NT2/D1 (cell line): ENCODE data around the gene CORO2A.

Experiments
- DNase-seq: peaks from one replicate; pipeline ENCODE4 v3.0.0-alpha.2; 2011; ENCODE audit warnings: low read depth, low spot score
- H3K27me3 ChIP-seq: 2 replicates; pipeline ENCODE4 v1.6.0; 2011; ENCODE audit warnings: mild to moderate bottlenecking; ENCODE audit not compliant: insufficient read length, insufficient read depth
- H3K36me3 ChIP-seq: 2 replicates; pipeline ENCODE4 v1.6.1; 2011; ENCODE audit warnings: mild to moderate bottlenecking, low read length, mixed read lengths; ENCODE audit not compliant: insufficient read depth, insufficient read length
- H3K4me1 ChIP-seq: 2 replicates; pipeline ENCODE4 v1.5.1; 2011; ENCODE audit not compliant: insufficient read depth, insufficient read length
- H3K4me3 ChIP-seq: 2 replicates; pipeline ENCODE4 v1.5.1; 2011; ENCODE audit warnings: low read depth; ENCODE audit not compliant: insufficient read length
- H3K9ac ChIP-seq: 2 replicates; pipeline ENCODE4 v1.6.0; 2011; ENCODE audit warnings: low read depth; ENCODE audit not compliant: insufficient read length
- H3K9me3 ChIP-seq: 2 replicates; pipeline ENCODE4 v1.5.1; 2011; ENCODE audit warnings: mild to moderate bottlenecking, low read length; ENCODE audit not compliant: insufficient read depth
- SUZ12 ChIP-seq: IDR thresholded peaks from 2 replicates; pipeline ENCODE4 v1.6.1; 2011; ENCODE audit not compliant: insufficient read length, insufficient read depth; ENCODE audit errors: extremely low read depth
- YY1 ChIP-seq: IDR thresholded peaks from 2 replicates; pipeline ENCODE4 v1.6.1; 2011; ENCODE audit not compliant: insufficient read length, insufficient read depth
- ZNF274 ChIP-seq: IDR thresholded peaks from 2 replicates; pipeline ENCODE4 v1.6.1; 2011; ENCODE audit warnings: mild to moderate bottlenecking, low read depth, low read length

The CORO2A gene

GRCh38 chr9:98074115-98074990 is 118.1 kb downstream of the CORO2A start:
- DNase-seq, result peak; percentile 71
- Histone ChIP-seq H3K9ac (peak overlapping the region; percentile 47), H3K36me3 (peaks cover 36% of the 10 kb centered on the region), H3K4me1 (peaks cover 12% of the 10 kb centered on the region), H3K27me3 (no peaks in the 10 kb centered on the region), H3K4me3 (no peak overlapping the region), H3K9me3 (no peaks in the 10 kb centered on the region)
- no peak for TF ChIP-seq SUZ12
- no peak for TF ChIP-seq YY1

GRCh38 chr9:98071737-98072136 is 120.7 kb downstream of the CORO2A start:
- Histone ChIP-seq H3K4me3 (no peak overlapping the region), H3K36me3 (peaks cover 21% of the 10 kb centered on the region), H3K9me3 (no peaks in the 10 kb centered on the region), H3K9ac (no peak overlapping the region), H3K27me3 (no peaks in the 10 kb centered on the region), H3K4me1 (peaks cover 12% of the 10 kb centered on the region)
- TF ChIP-seq ZNF274 (no peak), SUZ12 (no peak)
- DNase-seq, result no peak
